HG03103 (cell line): ENCODE results near the gene MAEA.

Source experiments
- ATAC-seq: cut with Tn5 transposase; IDR thresholded peaks from one replicate; pipeline ENCODE4 v1.9.1; 2021; ENCODE audit warnings: low read depth; ENCODE audit not compliant: unreplicated experiment

MAEA gene

GRCh38 chr4:1298461-1298860 is 8.8 kb downstream of the MAEA start:
- ATAC-seq = no peak

DNA sequence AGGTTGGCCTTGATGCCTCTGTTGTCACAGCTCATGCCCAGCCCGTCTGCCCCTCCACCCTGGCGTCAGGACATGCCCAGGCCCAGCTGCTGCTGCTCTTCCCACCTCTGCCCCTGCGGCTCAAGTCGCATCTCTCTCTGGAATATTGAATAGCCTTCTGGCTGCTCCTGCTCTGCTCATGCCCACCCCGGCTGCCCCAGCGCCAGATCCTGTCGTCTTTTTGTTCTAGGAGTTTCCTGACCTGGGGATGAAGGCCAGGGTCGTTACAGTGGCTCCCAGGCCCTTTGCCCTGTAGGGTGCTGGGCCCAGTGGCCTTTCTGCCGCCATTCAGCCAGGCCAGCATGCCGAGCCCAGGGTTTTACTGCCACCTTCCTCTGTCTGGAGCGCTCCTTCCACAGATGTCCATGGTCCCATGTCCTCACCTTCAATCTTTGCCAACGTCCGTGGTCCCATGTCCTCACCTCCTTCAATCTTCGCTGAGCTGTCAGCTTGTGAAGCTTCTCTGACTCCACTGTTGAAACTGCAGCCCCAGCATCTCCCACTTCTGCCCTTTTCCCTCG is 9.7 kb downstream of the MAEA start:
- no peak for ATAC-seq

GRCh38 chr4:1300466-1301455 is 11.1 kb downstream of the MAEA start:
- ATAC-seq = no peak

DNA sequence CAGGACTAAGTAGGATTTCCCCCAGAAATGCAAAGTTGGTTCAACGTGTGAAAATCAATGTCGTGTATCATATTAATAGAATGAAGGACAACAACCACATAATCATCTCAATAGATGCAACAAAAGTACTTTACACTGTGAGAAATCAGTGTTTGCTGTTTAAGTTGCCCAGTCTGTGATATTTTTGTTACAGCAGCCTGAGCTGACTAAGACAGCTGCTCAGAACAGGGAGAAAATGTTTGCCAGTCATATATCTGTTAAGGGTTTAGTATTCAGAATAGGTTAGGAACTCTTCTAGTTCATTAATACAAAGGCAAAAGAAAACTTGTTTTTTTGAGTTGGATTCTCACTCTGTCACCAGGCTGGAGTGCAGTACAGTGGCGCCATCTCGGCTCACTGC is 12.5 kb downstream of the MAEA start:
- ATAC-seq = no peak

DNA sequence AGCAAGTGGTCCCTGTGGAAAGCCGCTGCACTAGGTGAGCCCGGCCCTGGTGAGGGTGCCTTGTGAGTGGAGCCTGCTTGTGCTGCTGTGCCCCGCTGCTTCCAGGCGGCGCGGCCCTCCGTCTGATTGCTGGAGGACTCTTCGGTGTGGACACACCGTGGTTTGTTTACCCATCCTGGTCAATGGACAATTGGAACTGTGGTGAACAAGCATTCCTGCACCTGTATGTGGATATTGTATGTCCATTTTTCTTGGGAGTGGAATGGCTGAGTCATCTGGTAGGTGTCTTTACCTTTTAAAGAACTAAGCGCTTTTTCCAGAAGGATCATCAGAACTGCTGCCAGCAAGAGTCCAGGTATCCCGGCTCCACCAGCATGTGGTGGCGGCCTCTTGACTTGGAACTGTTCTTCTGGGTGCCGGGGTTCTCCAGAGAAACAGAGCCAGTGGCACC is 15.6 kb downstream of the MAEA start:
- ATAC-seq = no peak

GRCh38 chr4:1305781-1306455 is 16.2 kb downstream of the MAEA start:
- ATAC-seq = no peak

- ATAC-seq = no peak
Observed at GRCh38 chr4:1307951-1308735, 18.5 kb downstream of the MAEA start.

- no peak for ATAC-seq
Observed at GRCh38 chr4:1309261-1310010, 19.7 kb downstream of the MAEA start.

DNA sequence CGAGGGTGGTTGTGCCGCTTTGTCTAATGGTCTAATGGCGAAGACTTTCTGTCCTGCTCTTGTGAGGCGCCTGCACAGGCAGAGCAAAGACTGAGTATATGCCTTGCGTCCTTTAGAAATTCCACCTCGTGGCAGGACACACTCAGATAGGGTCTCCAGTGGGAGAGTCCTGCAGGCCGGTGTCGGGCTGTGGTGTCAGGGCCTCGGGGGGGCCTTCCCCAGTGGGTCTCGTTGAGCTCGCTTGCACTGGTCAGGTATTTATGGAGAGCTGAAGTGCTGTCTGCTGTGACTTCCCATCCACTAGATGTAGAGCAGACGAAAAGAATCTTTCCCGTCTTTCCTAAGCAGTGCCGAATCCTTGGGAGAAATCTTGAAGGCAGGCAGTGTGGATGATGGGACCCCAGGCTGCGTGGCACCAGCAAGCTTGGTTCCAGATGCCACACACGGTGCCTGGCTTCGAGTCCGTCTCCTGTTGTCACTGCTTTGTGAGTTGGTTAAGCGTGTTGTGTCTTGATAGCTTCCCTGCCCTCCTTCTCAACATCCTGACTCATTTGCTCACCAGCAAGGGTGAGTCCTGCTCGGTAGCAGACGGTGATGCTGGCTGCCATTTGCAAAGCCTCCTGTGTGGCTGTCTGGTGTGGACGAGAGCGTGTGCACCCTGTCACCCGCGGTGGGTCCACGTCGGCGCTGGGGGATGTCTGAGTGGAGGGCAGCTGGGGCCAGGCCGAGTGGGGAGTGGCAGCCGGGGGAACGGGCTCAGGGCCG is 20.5 kb downstream of the MAEA start:
- ATAC-seq = no peak

- no peak for ATAC-seq
Observed at GRCh38 chr4:1310796-1311631, 21.3 kb downstream of the MAEA start.

DNA sequence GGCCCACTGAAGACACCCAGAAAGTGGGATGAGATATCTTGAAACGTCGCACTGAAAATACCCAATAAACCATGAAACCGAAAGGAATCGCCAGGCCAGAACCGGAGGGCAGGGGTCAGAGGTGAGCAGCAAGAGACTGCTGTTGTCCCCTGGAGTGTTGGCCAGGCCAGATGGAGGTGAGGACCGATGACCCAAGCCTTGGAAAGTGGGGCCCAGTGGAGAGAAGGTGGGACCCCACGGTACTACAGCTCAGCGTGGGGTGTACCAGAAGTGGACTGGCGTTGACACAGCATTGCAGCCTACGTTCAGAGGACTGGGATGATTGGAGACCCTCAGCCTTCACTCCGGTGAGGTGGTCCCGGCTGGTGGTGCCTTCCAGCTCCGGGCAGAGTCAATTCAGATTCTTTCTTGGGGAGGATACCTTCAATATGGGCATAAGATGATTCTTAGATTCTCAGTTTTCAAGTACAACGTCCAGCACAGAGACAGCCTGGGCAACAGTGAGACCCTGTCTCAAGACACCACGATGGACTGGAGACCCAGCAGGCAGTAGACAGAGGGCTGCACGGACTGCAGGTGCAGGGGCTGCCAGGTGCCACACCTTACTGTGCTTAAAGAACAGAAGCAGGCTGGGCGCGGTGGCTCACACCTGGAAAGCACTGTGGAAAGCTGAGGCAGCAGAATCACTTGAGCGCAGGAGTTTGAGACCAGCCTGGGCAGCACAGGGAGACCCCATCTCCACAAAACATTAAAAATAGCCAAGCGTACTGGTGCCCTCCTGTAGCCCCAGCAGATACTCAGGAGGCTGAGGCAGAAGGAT is 23.3 kb downstream of the MAEA start:
- ATAC-seq = no peak

DNA sequence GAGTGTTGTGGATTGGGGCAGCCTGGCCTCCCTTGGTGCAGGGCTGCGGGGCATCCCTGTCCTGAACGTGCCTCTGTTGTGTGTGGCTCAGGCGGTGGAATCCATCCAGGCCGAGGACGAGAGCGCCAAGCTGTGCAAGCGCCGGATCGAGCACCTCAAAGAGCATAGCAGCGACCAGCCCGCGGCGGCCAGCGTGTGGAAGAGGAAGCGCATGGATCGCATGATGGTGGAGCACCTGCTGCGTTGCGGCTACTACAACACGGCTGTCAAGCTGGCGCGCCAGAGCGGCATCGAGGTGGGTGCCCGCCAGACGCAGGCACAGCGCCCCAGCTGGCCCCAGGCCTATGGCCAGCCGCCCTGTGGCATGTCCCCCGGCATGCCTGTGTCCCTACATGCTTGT is 25.6 kb downstream of the MAEA start:
- no peak for ATAC-seq

GRCh38 chr4:1315836-1316536 is 26.3 kb downstream of the MAEA start:
- ATAC-seq = no peak

DNA sequence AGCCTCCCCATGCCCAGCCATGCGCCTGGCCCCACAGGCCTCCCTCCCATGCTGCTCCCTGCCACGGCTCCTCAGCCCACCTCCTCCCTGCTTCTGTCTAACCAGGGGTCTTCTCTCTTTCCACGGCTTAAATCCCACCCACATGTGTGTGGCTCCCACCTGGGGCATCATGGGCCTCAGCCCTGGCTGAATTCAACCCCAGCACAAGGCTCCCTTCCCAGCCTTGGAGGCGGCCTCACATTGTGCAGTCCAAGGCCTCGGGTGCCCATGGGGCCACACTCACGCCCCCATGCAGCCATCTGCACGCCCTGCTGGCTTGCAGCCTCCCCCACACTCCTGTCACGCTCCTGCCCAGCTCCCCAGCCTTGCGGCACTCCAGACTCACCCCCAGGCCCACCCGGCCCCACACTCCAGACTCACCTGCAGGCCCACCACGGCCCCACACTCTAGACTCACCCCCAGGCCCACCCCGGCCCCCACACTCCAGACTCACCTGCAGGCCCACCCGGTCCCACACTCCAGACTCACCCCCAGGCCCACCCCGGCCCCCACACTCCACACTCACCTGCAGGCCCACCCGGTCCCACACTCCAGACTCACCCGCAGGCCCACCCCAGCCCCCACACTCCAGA is 27.0 kb downstream of the MAEA start:
- ATAC-seq = no peak

- no peak for ATAC-seq
Observed at GRCh38 chr4:1317177-1318045, 27.7 kb downstream of the MAEA start.

DNA sequence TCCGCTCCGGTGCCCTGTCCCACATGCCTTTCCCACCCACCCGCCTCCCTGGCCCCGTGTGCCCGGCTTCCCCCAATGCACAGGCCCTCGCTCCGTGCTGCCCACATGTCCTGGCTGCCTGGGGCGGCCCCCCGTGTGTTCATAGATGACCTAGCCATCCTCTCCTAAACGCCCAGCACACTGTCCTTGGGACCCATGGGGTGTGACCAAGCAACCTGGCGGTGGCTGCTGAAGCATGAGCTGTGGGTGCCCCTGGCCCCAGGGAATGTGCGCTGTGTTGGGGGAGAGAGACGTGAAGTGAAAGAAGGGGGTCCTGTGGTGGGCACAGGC is 28.3 kb downstream of the MAEA start:
- ATAC-seq = no peak
